Thoracic aorta (tissue), 2 donors: Measurements from ENCODE around the gene ARL15. TPM values are rescaled to one million over a fixed set of nuclear protein-coding genes. Genes with fewer than 3 reads are reported as not detected.

Experiments
- ATAC-seq: fragments of 150-250 bp; one replicate; pipeline ENCODE4 v1.8.0; 2017; ENCODE audit warnings: low read depth; ENCODE audit not compliant: insufficient number of reproducible peaks, low FRiP score
- DNase-seq: peaks from one replicate; pipeline ENCODE4 v3.0.0-alpha.2; 2020; ENCODE audit warnings: low spot score
- H3K27ac ChIP-seq, 2 donors: fragments of 200-600 bp; sonication (generic); 1 replicate in 1 of 2; 2 replicates in 1 of 2; pipeline ENCODE4 v1.5.1; 2016; ENCODE audit warnings: mild to moderate bottlenecking in 2 of 2, moderate library complexity in 2 of 2
- H3K27me3 ChIP-seq: fragments of 200-600 bp; sonication (generic); replicated peaks from 2 replicates; pipeline ENCODE4 v1.6.0; 2016; ENCODE audit warnings: mild to moderate bottlenecking; ENCODE audit not compliant: insufficient read depth
- H3K36me3 ChIP-seq: fragments of 200-600 bp; sonication (generic); one replicate; pipeline ENCODE4 v1.5.1; 2016
- H3K4me1 ChIP-seq, 2 donors: fragments of 200-600 bp; sonication (generic); 1 replicate in 1 of 2; 2 replicates in 1 of 2; pipeline versions ENCODE4 v1.5.1 to v1.6.0; 2016; ENCODE audit warnings: low read depth in 2 of 2, mild to moderate bottlenecking in 1 of 2; ENCODE audit not compliant: control insufficient read depth in 1 of 2
- H3K4me3 ChIP-seq: fragments of 200-600 bp; sonication (generic); 2 replicates; pipeline ENCODE4 v1.5.1; 2016; ENCODE audit warnings: mild to moderate bottlenecking
- H3K9me3 ChIP-seq: fragments of 200-600 bp; sonication (generic); 2 replicates; pipeline ENCODE4 v1.5.1; 2016
- CTCF ChIP-seq: fragments of 200-600 bp; sonication (generic); IDR thresholded peaks from one replicate; pipeline ENCODE4 v1.5.1; 2019; ENCODE audit warnings: antibody characterized with exemption
- total RNA-seq, 2 donors: library from RNA; depleted of rRNA; stranded (reverse); fragments of >200 nt; gene quantifications; one replicate each; pipeline versions ENCODE4 v1.1.0 to v1.2.3, GENCODE V29; 2016

The ARL15 gene
- total RNA-seq, 2 donors from 2014 or later = 23.6 to 36.8 TPM

GRCh38 chr5:53965459-53965858, 344.9 kb downstream of the ARL15 start:
- Histone ChIP-seq H3K27me3 (no peaks in the 10 kb centered on the region), H3K4me3 (no peak overlapping the region), H3K36me3 (no peaks in the 10 kb centered on the region), H3K27ac (no peak overlapping the region), H3K9me3 (no peaks in the 10 kb centered on the region), H3K4me1 (no peaks in the 10 kb centered on the region)
- no peak for TF ChIP-seq CTCF
- ATAC-seq (no peak), DNase-seq (no peak)

- TF ChIP-seq CTCF = no peak
- Histone ChIP-seq H3K27me3 (no peaks in the 10 kb centered on the region), H3K27ac (no peak overlapping the region), H3K4me3 (no peak overlapping the region), H3K36me3 (no peaks in the 10 kb centered on the region), H3K9me3 (no peaks in the 10 kb centered on the region), H3K4me1 (no peaks in the 10 kb centered on the region)
- ATAC-seq (no peak), DNase-seq (no peak)
These were observed 346.4 kb downstream of the ARL15 start for GRCh38 chr5:53963958-53964357.

GRCh38 chr5:53962306-53962705, 348.1 kb downstream of the ARL15 start:
- Histone ChIP-seq H3K27ac (no peak overlapping the region), H3K4me3 (no peak overlapping the region), H3K36me3 (no peaks in the 10 kb centered on the region), H3K4me1 (no peaks in the 10 kb centered on the region), H3K9me3 (peaks cover 3% of the 10 kb centered on the region), H3K27me3 (no peaks in the 10 kb centered on the region)
- DNase-seq (no peak), ATAC-seq (no peak)
- no peak for TF ChIP-seq CTCF

- no peak overlapping the region for H3K4me3 ChIP-seq
- H3K27me3 ChIP-seq = no peaks in the 10 kb centered on the region
- no peak for TF ChIP-seq CTCF
These were observed 353.7 kb downstream of the ARL15 start for GRCh38 chr5:53956632-53957031.

GRCh38 chr5:53956196-53956595, 354.2 kb downstream of the ARL15 start:
- Histone ChIP-seq H3K27ac (no peak overlapping the region), H3K36me3 (no peaks in the 10 kb centered on the region), H3K4me1 (no peaks in the 10 kb centered on the region), H3K27me3 (no peaks in the 10 kb centered on the region), H3K9me3 (peaks cover 11% of the 10 kb centered on the region), H3K4me3 (no peak overlapping the region)
- ATAC-seq (no peak), DNase-seq (no peak)
- TF ChIP-seq CTCF = no peak

More at GRCh38 chr5:53956632-53957031, 353.7 kb downstream of the ARL15 start:
- DNase-seq (no peak), ATAC-seq (no peak)
- Histone ChIP-seq H3K27ac (no peak overlapping the region), H3K36me3 (no peaks in the 10 kb centered on the region), H3K4me1 (no peaks in the 10 kb centered on the region), H3K9me3 (peaks cover 11% of the 10 kb centered on the region)
